IPS-NIHi7 (cell line): ENCODE data around the gene RFX6.
A peak's percentile ranks its signal among the peaks of the same experiment; 100 is the strongest.
"Not testable (repeated sequence)": the region's sequence is repeated elsewhere in the genome, so short reads cannot be mapped to it uniquely, and the experiment has no call there.

Experiments
- DNase-seq: peaks from one replicate; pipeline ENCODE4 v3.0.0; 2012; ENCODE audit warnings: mixed read lengths; ENCODE audit errors: extremely low spot score

Gene RFX6, protein sequence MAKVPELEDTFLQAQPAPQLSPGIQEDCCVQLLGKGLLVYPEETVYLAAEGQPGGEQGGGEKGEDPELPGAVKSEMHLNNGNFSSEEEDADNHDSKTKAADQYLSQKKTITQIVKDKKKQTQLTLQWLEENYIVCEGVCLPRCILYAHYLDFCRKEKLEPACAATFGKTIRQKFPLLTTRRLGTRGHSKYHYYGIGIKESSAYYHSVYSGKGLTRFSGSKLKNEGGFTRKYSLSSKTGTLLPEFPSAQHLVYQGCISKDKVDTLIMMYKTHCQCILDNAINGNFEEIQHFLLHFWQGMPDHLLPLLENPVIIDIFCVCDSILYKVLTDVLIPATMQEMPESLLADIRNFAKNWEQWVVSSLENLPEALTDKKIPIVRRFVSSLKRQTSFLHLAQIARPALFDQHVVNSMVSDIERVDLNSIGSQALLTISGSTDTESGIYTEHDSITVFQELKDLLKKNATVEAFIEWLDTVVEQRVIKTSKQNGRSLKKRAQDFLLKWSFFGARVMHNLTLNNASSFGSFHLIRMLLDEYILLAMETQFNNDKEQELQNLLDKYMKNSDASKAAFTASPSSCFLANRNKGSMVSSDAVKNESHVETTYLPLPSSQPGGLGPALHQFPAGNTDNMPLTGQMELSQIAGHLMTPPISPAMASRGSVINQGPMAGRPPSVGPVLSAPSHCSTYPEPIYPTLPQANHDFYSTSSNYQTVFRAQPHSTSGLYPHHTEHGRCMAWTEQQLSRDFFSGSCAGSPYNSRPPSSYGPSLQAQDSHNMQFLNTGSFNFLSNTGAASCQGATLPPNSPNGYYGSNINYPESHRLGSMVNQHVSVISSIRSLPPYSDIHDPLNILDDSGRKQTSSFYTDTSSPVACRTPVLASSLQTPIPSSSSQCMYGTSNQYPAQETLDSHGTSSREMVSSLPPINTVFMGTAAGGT

DNA sequence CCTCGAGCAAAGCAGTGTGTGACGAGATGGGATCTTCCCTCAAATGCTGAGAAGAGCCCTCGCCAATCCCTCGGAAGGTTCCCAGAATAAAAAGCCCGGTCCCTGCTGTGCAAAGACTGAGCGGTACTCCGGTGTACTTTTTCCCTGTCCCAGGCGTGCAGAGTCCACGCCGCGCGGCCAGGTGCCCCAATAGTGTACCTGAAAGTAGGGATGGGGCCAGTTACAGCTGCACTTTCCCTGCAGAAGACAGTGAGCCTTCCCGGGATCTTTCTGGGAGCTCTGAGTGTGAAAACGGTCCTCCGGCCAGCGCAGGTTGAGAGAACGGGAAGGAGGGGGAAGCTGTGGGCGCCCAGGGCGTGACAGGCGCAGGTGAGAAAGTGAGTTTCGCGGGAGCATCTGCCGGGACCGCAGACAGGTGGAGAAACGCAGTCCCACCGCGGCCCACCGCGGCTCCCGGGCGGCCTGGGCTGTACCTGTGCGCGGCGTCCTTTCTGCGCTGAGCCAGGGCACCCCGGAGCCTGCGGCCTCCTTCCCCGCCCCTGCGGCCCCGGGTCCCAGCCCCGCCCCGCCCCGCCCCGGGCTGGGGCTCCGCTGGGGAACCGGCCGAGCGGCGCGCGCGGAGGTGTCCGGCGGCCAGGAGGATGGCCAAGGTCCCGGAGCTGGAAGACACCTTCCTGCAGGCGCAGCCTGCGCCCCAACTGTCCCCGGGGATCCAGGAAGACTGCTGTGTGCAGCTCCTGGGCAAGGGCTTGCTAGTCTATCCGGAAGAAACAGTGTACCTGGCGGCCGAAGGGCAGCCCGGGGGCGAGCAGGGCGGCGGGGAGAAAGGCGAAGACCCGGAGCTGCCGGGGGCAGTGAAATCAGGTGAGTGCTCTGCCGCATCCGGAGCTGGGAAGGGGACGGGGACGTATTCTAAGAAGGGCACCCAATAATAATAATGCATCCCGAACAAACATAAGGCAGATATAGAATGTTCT, at the start of gene RFX6:
Gene RFX6, plus strand, starts transcription at position 608 of the 977 bp plus-strand sequence. Its CDS starts 34 bp downstream, at position 642.
- DNase-seq = peak; percentile 68

DNA sequence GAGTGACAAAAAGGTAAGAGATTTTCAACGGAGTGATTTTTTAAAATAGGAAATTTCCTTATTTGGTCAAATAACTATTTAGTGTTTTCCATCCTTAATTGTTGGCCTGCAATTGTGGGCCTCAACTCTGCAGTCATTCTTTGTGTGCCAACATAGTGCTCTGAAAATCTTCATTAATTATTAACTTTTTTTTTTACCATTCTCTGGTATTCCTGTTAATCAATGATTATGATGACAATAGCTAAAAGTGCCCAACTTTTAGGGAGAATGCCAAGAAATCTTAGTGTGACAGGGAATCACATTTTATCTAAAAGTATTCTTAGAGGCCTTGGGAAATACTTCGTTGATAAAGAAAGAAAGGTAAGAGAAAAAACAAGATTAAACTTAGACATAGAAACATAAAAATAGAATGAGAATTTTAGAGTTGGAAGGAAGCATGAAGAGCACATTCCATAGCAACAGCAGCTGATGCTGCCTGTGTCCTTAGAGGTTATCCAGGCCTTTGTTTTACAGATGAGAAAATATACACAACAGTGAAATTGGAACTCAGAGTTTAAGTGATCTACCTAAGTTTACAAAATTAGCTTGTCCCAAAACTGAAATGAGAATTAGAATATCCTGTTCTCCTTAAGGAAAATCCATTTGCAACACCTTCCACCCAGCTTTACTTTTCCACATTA, 49.3 kb upstream of the RFX6 start:
- DNase-seq = no peak

DNA sequence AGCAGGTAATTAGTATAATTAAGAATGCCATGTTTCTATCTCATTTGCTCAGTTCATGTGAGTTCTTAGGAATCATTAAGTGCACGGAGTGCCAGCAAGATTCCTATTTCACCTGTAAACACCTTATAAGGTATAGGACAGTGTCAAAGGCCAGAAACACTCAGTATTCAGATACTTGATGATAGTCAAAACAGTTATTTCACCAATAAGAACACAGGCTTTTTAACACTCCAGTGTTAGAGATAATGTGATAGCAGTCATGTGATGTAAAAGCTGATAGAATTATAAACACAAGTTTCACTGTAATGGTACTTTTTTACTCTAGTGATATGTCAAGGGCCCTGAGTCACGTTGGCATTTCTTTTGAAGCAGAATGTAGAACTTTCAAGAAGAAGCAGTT, 48.1 kb upstream of the RFX6 start, which contains the start of gene GPRC6A:
Gene GPRC6A, minus strand, starts transcription at position 101 of the 400 bp plus-strand sequence. Its CDS starts 70 bp downstream, at position 31.
- DNase-seq = no peak

DNA sequence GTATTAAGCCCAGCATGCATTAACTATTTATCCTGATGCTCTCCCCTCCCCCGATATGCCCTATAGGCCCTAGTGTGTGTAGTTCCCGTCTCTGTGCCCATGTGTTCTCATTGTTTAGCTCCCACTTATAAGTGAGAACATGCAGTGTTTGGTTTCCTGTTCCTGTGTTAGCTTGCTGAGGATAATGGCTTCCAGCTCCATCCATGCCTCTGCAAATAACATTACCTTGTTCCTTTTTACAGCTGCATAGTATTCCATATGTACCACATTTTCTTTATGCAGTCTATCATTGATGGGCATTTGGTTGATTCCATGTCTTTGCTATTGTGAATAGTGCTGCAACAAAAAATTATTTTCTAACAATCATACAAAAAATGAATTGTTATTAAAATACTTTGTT, 42.5 kb upstream of the RFX6 start:
- DNase-seq = not testable (repeated sequence)

DNA sequence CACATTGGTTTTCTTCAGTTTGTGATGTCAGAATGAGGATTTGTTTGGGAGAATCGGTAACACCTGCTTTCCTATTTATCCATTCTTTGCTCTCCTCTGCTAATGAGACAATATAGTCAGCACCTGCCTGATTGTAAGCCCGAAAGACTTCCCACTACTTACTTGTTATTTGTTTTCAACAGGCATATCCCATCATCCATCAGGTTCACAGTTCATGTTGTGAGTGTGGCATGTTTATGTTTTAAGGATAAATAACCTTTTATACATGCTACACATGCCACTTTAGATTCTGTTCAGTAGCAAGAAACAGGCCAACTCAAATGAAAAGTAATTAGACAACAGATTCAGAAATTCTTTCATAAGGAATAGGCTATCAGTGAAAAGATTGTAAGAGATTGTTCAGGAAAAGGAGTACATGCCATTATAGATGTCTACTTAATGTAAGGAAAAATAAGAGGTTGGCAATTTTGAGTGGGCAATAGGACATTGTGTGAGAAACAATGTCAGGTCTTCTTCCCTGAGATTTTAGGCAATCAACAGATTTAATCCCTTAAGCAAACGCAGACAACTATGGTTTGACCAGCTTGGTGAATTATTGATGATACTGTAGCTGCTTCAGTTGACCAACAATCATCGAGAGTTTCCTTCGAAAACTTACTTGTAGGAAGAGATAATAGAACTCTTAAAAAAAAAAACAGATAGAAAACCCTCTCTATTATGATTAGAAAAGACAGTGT, 40.3 kb upstream of the RFX6 start:
- DNase-seq = no peak

DNA sequence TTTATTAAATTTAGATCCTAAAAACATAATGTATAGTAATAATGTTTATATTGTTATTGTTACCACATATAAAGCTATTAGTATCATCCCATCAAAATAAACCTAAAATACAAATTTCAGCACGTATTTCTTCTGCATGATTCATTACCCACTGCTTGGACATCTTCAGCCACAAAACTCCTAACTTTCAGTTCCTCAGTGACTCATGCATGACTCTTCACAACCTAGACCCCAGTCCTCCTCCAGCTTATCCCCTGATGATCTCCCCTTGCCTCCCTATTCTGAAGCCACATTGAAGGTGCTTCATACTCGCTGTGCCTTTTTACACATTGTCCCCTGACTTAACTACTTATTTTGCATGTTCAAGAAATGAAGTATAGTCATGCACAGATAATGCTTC, 37.0 kb upstream of the RFX6 start:
- DNase-seq = no peak

DNA sequence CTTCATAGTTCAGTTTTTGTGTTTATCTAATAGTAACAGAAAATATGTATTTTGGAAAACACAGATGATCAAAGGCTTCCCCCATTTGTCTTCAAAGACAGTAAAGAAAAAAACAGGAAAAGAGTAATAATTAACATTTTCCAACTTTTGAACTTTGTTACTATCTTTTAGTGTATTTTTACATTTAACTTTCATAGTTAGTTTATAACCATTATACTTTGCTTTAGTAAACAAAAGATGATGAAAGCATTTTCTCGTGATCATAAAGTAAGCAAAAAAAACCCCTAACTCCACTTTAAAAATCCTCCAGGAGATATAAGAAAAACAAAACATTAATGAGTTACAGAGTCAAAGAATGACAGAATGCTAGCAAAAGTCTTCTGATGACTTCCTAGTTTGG, 34.6 kb upstream of the RFX6 start:
- no peak for DNase-seq

DNA sequence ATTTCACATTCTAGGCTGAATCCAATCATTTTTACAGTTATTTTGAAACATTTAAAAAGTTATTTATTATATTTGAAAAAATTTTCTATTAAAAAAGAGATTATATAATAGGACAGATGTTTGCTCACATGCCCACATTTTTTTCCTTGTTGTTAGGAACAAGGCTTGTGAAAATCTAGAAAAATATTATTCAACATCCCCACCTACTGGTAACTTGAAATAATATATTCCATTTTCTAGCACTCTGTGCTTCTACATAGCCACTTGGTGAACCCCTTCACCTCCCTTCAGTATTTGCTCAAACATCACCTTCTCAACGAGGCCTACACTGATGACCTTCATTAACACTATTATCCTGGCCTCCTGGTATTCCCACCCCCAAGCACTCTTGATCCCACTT, 29.8 kb upstream of the RFX6 start:
- DNase-seq = peak; percentile 21

DNA sequence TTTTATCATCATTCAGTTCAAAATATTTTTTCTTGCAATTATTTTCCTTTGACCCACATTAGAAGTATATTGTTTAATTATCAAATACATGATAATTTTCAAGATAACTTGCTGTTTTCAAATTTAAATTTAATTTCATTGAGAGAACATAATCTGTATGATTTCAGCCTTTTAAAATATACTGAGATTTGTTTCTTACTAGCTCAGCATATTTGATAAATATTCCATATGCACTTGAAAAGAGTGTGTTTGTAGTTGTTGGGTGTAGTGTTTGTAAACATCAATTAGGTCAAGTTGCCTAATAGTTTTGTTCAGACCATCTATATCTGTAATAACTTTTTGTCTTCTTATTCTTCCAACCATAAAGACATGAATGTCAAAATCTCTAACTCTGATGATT, 19.0 kb upstream of the RFX6 start:
- DNase-seq = no peak

DNA sequence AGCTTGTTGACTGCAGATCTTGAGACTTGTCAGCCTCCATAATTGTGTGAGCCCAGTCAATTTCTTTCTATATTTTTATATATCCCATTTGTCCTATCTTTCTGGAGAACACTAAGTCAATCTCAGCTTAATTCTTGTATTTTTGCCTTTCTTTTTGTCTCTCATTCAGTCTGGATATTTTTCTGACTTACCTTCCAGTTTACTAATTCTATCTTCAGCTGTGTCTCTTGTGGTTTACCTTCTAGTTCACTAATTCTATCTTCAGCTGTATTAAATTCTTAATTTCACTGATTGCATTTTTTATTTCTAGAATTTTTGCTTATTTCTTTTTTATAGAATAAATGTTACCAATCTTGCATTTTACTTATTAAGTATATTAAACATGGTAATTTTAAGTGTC, 17.8 kb upstream of the RFX6 start:
- no peak for DNase-seq

DNA sequence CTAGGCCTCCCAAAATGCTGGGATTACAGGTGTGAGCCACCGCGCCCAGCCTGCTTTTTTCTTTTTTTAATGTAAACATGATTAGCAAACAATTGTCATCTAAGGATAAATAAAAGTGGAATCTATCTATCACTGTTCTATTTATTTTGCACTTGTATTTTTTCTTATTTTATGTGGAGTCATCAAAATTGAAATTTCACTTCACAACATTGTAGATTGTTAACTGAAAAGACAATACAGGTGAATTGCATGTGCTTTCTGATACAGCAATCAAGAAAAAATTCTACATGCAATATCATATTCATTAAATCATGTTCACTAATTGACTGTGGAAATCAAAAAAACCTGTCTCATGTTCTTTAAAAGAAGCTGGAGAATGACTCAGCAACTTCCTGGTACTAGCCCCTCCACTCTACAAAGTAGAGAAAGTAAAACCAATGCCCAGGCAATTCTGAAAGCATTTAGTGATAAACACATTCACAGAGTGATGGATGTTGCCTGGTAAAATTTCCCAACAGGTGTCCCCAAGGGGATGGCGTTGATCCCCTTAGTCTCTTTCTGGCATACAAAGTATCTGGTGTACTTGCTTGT, 10.7 kb upstream of the RFX6 start:
- DNase-seq = no peak

DNA sequence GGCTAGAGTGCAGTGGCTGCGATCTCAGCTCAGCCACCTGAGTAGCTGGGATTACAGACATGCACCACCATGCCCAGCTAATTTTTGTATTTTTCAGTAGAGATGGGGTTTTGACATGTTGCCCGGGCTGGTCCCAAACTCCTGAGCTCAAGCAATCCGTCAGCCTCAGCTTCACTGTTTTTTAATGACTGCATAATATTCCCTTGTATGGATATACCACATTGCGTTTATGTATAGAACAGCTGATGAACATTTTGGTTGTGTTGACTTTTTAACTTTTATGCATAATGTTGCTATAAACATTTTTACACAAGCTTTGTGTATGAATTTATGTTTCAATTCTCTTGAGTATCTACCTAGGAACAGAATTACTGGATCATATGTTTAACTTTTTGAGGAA, 4.3 kb upstream of the RFX6 start:
- no peak for DNase-seq

DNA sequence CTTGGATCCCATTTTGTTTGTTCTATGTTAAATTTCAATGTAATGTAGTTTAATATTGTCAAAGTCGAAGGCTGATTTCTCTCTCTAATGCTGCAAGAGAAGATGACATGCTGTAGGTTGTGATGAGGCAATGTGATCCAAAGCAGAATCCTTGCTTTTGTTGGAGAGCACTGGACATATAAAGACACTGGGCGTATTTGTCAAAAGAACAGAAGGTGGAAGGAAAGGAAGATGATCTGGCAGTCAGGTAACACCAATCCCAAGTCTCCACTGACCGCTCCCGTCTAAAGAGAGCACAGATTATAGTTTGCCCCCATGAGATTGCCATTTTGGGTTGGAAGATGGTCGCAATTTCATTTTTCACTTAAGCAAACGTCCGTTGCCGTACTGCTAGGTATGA, 935 bp upstream of the RFX6 start:
- DNase-seq = no peak

DNA sequence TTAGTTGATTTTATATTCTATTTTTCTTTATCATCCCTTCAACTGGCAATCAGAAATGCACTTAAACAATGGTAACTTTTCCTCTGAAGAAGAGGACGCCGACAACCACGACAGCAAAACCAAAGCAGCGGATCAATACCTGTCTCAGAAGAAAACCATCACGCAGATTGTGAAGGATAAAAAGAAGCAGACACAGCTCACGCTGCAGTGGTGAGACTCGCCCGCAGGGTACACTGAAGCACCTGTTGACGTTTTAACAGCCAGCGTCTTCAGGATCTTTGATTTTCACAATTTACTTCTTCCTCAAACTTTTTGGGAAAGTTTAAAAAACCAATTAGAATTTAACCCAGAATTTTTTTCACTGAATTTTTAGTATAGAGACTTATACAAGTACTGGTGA, 701 bp downstream of the RFX6 start:
- DNase-seq = no peak

DNA sequence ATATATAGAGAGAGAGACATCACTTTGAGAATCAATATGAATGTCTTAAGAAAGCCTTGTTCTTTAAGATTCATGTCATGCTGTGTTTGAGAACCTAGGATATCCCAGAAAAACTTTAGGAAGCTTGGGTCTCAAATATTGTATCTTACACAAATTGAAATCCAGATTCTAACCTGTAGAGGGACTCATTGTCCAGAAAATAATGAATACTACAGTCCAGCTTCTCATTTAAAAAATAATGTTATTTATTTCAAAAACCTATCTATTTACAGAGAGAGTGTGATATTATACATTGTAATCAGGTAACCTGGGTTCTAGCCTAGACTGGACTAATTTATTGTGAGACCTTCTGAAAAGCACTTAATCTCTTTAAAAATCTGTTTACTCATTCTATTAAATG, 4.2 kb downstream of the RFX6 start:
- DNase-seq = no peak

DNA sequence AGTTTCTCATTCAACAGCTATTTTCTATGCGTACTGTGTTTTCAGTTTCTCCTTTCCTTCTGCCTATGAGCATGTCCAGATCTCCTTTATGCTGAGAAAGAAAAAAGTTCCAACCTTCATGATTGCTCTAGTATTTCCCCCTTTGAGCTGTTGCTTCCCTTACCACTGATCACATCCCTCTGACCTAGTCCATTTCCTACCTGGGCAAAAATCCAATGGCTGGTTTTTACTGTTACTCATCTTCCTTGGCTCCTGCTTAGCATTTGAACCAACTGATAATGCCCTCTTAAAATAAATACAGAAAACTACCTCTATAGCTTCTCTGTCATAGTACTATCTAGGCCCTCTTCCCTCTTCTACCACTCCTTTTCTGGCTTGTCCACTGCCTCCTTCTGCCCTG, 6.0 kb downstream of the RFX6 start:
- DNase-seq = no peak

DNA sequence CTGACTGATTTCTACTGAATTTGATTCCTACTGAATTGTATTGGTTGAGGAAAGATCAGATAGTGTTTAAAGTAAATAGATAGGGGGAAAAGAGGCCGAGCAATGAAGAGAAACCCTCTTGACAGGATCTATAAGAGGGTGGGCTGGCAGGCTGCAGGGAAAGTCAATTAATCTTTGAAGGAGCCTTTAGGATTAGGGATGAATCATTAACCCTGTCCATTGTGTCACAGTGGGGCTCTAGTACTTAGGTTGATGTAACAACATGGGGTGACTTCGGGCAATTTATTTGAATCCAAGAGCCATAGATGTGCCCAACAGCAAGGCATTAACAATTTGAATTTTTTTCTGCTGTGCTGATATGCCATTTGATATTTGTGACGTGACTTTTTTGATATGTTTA, 7.5 kb downstream of the RFX6 start:
- no peak for DNase-seq

DNA sequence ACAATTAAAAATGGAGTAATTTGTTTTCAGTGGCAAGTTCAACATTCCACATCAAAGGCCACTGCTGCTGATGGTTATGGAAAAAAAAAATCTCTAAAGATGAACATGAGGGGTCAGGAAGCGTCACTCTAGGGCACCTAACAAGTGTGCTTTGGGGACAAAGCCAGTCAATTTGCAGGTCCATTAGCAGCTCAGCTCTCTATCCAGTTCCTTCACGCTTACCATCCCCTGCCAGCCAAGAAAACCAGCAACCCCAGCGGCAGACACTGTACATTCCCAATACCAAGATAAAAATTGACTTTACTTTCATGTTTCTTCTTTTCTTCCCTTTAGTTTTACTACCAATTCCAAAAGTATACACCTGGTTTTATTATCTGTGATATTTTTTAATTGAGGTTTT, 10.1 kb downstream of the RFX6 start:
- no peak for DNase-seq

DNA sequence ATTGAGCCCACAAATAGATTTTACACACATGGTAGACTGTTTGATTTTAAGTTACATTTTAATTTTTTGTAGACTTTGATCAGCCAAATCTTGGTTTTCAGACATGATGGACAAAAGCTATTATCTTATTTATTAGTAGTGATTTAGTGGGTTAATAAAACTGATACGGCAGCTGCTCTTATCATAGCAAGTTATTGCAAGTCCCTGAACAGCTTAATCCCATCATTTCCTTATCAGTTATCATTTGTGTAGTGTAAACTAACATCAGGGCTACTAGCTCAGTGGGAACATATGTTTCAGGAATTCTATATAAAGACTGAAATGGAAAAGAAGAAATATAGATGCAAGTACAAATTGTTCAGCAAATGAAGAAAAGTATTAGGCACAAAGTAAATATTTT, 10.9 kb downstream of the RFX6 start:
- no peak for DNase-seq
